ENCODE measurements around the gene LRP1.

LRP1 gene

DNA sequence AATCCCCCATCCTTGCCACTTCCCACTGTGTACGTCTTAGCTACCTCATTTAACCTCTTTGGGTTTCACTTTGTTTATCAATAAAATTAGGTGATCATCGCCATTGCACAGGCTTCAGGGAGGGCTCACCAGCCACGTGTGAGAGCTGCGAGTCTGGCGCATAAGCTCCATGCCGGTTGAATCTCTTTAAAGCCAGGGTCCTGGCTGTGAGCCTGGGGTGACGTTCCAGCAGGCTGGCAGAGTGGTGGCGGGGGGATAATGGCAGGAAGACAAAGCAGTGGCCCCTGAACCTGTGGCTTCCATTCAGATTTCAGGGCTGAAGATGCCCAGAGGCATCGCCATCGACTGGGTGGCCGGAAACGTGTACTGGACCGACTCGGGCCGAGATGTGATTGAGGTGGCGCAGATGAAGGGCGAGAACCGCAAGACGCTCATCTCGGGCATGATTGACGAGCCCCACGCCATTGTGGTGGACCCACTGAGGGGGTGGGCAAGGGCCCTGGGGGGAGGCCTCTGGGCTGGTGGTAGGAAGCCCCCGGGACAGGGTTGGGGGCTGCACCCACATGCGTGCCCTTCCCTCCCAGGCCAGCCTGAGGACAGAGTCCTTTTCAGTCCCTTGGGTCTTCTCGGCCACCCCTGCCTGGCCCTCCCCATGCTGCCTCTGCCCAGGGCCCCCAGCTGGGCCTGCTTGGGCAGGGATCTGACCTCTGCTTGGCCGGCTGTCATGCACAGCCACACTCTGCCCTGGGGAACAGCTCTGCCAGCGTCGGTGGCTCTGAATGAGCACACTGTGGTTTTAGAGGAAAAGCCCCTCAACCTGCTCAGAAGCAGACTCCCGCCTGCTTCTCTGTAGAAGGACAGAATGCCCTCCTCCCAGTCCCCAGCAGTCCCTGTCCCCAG is 79.7 kb downstream of the LRP1 start:
- no peak for FAIRE-seq
- TF ChIP-seq, protein P1, sequence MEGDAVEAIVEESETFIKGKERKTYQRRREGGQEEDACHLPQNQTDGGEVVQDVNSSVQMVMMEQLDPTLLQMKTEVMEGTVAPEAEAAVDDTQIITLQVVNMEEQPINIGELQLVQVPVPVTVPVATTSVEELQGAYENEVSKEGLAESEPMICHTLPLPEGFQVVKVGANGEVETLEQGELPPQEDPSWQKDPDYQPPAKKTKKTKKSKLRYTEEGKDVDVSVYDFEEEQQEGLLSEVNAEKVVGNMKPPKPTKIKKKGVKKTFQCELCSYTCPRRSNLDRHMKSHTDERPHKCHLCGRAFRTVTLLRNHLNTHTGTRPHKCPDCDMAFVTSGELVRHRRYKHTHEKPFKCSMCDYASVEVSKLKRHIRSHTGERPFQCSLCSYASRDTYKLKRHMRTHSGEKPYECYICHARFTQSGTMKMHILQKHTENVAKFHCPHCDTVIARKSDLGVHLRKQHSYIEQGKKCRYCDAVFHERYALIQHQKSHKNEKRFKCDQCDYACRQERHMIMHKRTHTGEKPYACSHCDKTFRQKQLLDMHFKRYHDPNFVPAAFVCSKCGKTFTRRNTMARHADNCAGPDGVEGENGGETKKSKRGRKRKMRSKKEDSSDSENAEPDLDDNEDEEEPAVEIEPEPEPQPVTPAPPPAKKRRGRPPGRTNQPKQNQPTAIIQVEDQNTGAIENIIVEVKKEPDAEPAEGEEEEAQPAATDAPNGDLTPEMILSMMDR (IDR thresholded peaks at IDR 0.05; ENCODE audit: insufficient read depth, missing control alignments), result no peak
- DNase-seq (ENCODE audit: insufficient read length, low spot score), result no peak

DNA sequence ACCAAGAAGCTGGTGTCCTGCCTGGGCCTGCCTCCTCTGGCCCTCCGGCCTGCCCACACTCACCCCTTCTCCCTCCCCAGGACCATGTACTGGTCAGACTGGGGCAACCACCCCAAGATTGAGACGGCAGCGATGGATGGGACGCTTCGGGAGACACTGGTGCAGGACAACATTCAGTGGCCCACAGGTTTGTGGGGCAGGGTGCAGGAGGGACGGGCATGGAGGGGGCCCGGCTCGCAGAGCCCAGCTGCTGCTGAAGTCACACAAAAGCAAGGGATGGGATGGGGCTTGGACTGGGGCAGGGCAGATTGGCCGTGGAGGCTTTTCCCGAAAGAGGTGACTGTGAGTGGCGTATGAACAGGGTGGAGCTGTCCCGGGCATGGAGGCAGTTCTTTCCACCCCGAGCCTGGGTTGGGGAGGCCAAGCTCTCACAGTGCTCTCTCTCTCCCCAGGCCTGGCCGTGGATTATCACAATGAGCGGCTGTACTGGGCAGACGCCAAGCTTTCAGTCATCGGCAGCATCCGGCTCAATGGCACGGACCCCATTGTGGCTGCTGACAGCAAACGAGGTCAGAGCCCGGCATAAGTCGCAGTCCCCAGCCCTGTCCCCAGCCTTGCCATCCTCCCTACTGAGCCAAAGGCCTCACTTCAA is 80.5 kb downstream of the LRP1 start:
- no peak for DNase-seq (ENCODE audit: insufficient read length, low spot score)
- TF ChIP-seq, protein P1 (IDR thresholded peaks at IDR 0.05; ENCODE audit: insufficient read depth, missing control alignments), result no peak
- no peak for FAIRE-seq

DNA sequence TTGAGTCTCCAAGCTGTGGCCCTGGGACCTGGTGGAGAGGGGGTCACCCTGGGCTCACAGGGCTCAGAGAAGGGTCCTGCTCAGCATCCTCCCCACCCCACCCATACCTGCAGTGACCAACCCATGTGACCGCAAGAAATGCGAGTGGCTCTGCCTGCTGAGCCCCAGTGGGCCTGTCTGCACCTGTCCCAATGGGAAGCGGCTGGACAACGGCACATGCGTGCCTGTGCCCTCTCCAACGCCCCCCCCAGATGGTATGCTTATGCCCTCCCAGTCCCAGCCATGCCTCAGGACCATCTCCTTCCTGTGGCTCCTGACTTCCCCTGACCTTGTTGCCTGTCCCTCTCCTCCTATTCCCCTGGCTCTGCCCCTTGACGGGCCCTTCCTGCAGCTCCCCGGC is 81.6 kb downstream of the LRP1 start:
- DNase-seq (ENCODE audit: insufficient read length, low spot score) (no peak), FAIRE-seq (no peak)
- TF ChIP-seq, protein P1 (IDR thresholded peaks at IDR 0.05; ENCODE audit: insufficient read depth, missing control alignments), result no peak

DNA sequence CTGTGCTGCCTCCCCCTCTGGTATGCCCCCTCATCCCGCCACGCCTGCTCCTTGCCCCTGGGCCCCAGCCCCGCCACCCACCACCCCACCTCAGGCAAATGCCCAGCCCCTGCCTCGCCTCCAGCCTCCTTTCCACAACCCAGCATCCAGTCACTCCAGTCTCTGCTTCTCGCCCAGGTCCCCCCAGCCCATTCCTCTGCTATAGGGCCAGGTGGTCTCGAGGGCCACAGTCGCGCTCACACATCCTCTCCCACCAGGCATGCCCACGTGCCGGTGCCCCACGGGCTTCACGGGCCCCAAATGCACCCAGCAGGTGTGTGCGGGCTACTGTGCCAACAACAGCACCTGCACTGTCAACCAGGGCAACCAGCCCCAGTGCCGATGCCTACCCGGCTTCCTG is 82.2 kb downstream of the LRP1 start:
- FAIRE-seq (no peak), DNase-seq (ENCODE audit: insufficient read length, low spot score) (no peak)
- TF ChIP-seq, protein P1 (IDR thresholded peaks at IDR 0.05; ENCODE audit: insufficient read depth, missing control alignments), result no peak

DNA sequence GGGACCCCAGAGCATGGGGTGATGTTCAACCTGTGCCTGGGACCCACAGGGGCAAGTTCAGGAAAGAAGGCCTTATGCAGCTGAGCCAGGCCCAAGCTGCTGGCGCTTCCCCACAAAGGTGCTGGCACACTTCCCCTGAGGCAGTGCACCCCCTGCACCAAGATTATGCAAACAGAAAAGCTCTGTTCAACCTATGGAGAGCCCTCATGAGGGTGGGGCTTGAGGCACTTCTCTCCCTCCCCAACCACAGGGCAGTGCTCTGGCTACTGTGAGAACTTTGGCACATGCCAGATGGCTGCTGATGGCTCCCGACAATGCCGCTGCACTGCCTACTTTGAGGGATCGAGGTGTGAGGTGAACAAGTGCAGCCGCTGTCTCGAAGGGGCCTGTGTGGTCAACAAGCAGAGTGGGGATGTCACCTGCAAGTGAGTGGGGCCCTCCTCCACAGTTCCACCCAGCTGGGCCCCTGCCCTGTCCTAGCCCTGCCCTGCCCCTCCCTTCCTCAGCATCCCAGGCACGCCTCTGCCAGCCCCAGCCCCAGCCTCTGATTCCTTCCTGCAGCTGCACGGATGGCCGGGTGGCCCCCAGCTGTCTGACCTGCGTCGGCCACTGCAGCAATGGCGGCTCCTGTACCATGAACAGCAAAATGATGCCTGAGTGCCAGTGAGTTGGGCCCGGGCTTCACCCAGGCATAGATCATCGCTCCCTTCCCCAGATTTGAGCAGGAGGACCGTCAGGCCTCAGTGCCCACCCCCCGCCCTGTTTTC is 82.8 kb downstream of the LRP1 start:
- DNase-seq (ENCODE audit: insufficient read length, low spot score) (no peak), FAIRE-seq (no peak)
- TF ChIP-seq, protein P1 (IDR thresholded peaks at IDR 0.05; ENCODE audit: insufficient read depth, missing control alignments), result no peak

DNA sequence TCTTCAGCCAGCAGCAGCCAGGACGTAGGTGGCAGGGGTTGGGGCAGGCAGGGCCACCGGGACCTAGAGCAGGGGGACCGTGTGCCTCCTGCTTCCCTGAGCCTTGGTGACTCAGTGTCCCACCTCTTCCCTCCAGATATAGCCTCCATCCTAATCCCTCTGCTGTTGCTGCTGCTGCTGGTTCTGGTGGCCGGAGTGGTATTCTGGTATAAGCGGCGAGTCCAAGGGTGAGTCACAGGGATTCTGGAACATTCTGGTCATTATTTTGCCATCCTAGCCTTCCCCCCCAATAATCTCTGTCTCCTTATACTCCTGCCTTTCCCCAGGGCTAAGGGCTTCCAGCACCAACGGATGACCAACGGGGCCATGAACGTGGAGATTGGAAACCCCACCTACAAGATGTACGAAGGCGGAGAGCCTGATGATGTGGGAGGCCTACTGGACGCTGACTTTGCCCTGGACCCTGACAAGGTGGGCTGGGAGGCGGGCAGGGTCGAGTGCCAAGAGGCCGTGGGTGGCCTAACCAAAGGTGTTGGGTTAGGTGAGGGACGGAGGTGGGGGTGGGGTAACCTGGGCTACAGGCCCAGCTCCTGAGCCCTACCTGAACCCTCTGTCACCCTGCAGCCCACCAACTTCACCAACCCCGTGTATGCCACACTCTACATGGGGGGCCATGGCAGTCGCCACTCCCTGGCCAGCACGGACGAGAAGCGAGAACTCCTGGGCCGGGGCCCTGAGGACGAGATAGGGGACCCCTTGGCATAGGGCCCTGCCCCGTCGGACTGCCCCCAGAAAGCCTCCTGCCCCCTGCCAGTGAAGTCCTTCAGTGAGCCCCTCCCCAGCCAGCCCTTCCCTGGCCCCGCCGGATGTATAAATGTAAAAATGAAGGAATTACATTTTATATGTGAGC is 83.8 kb downstream of the LRP1 start:
- no peak for FAIRE-seq
- DNase-seq (ENCODE audit: insufficient read length, low spot score), result no peak
- TF ChIP-seq, protein P1 (IDR thresholded peaks at IDR 0.05; ENCODE audit: insufficient read depth, missing control alignments), result no peak

All from D721Med (cell line).